Measurements from ENCODE around the gene TMEM119. TPM values are rescaled to one million over a fixed set of nuclear protein-coding genes. Genes with fewer than 3 reads are reported as not detected.

Gene TMEM119
- total RNA-seq, 4 donors from 2014 or later = 2.3 to 5.9 (median 4.5) TPM

GRCh38 chr12:108618079-108618952 is 20.4 kb upstream of the TMEM119 start:
- TF ChIP-seq CTCF (IDR thresholded peaks at IDR 0.05) = peak in 3 of 4 experiments; percentile 90 to 96 (median 96)
- no peak for TF ChIP-seq EP300 (IDR thresholded peaks at IDR 0.05)
- no peak for TF ChIP-seq POLR2AphosphoS5 (IDR thresholded peaks at IDR 0.05)
- Histone ChIP-seq H3K36me3 (no peaks in the 10 kb centered on the region), H3K27me3 (no peaks in the 10 kb centered on the region), H3K4me1 (peaks cover 0 to 26% (median 6%) of the 10 kb centered on the region in 3 donors), H3K4me3 (no peak overlapping the region), H3K9me3 (no peaks in the 10 kb centered on the region), H3K27ac (no peak overlapping the region)
- ATAC-seq = peak; percentile 79
- 17 to 22% methylated on average over 6 to 8 of the region's 16 CpGs for WGBS, 2 donors (ENCODE audit: low coverage in 1 of 2)

- 81 to 93% methylated on average over 3 to 4 of the region's 14 CpGs for WGBS, 2 donors (ENCODE audit: low coverage in 1 of 2)
- Histone ChIP-seq H3K27me3 (no peaks in the 10 kb centered on the region), H3K4me1 (peaks cover 0 to 19% (median 6%) of the 10 kb centered on the region in 3 donors), H3K27ac (no peak overlapping the region), H3K4me3 (no peak overlapping the region), H3K36me3 (no peaks in the 10 kb centered on the region), H3K9me3 (no peaks in the 10 kb centered on the region)
- no peak for ATAC-seq
- no peak for TF ChIP-seq EP300 (IDR thresholded peaks at IDR 0.05)
- TF ChIP-seq POLR2A (IDR thresholded peaks at IDR 0.05) = no peak
- no peak for TF ChIP-seq CTCF (IDR thresholded peaks at IDR 0.05)
- TF ChIP-seq POLR2AphosphoS5 (IDR thresholded peaks at IDR 0.05) = no peak
Observed at GRCh38 chr12:108616941-108617858, 19.3 kb upstream of the TMEM119 start.

GRCh38 chr12:108616359-108616758 is 18.5 kb upstream of the TMEM119 start:
- Histone ChIP-seq H3K4me3 (no peak overlapping the region), H3K36me3 (no peaks in the 10 kb centered on the region), H3K27me3 (no peaks in the 10 kb centered on the region), H3K9me3 (no peaks in the 10 kb centered on the region), H3K27ac (no peak overlapping the region), H3K4me1 (peaks cover 0 to 16% (median 6%) of the 10 kb centered on the region in 3 donors)
- no peak for ATAC-seq
- TF ChIP-seq EP300 (IDR thresholded peaks at IDR 0.05) = no peak
- no peak for TF ChIP-seq CTCF (IDR thresholded peaks at IDR 0.05)
- no peak for TF ChIP-seq POLR2AphosphoS5 (IDR thresholded peaks at IDR 0.05)
- TF ChIP-seq POLR2A (IDR thresholded peaks at IDR 0.05) = no peak
- 86 to 100% methylated on average over 2 of the region's 2 CpGs for WGBS, 2 donors (ENCODE audit: low coverage in 1 of 2)

GRCh38 chr12:108615918-108616317 is 18.0 kb upstream of the TMEM119 start:
- peaks cover 0 to 16% (median 6%) of the 10 kb centered on the region in 3 donors for H3K4me1 ChIP-seq
- TF ChIP-seq POLR2A (IDR thresholded peaks at IDR 0.05) = no peak
- no peak for TF ChIP-seq POLR2AphosphoS5 (IDR thresholded peaks at IDR 0.05)
- no peak for TF ChIP-seq EP300 (IDR thresholded peaks at IDR 0.05)
- TF ChIP-seq CTCF (IDR thresholded peaks at IDR 0.05) = no peak
- 36% methylated on average over 1 of the region's 1 CpG; no CpG with 5 or more reads in 1 of the 2 donors for WGBS, 2 donors (ENCODE audit: low coverage in 1 of 2)
- no peaks in the 10 kb centered on the region for H3K27me3 ChIP-seq
- no peak overlapping the region for H3K4me3 ChIP-seq
- H3K9me3 ChIP-seq = no peaks in the 10 kb centered on the region
- no peaks in the 10 kb centered on the region for H3K36me3 ChIP-seq
- H3K27ac ChIP-seq = no peak overlapping the region
- no peak for ATAC-seq
